SK-N-SH (cell line): ENCODE measurements around the gene STPG1. TPM values are rescaled to one million over a fixed set of nuclear protein-coding genes. Genes with fewer than 3 reads are reported as not detected.

Experiments
- CTCF ChIA-PET: fragments of 300-600, 350-600 bp; formaldehyde crosslinking; extraction: SDS; loops from one replicate; lab custom pipeline; 2021; lab: Yijun Ruan, JAX
- POLR2A ChIA-PET: fragments of 350-600 bp; sonication (Branson Sonifier 250); formaldehyde crosslinking; extraction: SDS; loops from one replicate; lab custom pipeline; 2020; ENCODE audit warnings: antibody characterized with exemption, inconsistent platforms; lab: Yijun Ruan, JAX
- DNase-seq: peaks from one replicate; pipeline ENCODE4 v3.0.0; 2012
- H2AFZ ChIP-seq: fragments of 200-600 bp; sonication (generic); 2 replicates; pipeline ENCODE4 v1.8.1; 2016; ENCODE audit warnings: antibody characterized with exemption, mild to moderate bottlenecking, low read depth
- H3F3A ChIP-seq: fragments of 200-600 bp; sonication (generic); replicated peaks from 2 replicates; pipeline ENCODE3; 2016; ENCODE audit warnings: antibody characterized with exemption, mild to moderate bottlenecking; ENCODE audit not compliant: insufficient read depth
- H3K27ac ChIP-seq, 2 experiments: fragments of 200-500 bp in 1 of 2; fragments of 200-600 bp in 1 of 2; sonication (Bioruptor generic) in 1 of 2; sonication (generic), shearing (Covaris generic) in 1 of 2; 2 replicates each; pipeline versions ENCODE4 v1.5.1 to v1.6.1; 2014 to 2016; ENCODE audit warnings: low read depth in 2 of 2, inconsistent platforms in 1 of 2, low read length in 1 of 2, mild to moderate bottlenecking in 1 of 2, mixed read lengths in 1 of 2
- H3K27me3 ChIP-seq: fragments of 200-600 bp; sonication (generic), shearing (Covaris generic); 2 replicates; pipeline ENCODE4 v1.6.1; 2016; ENCODE audit warnings: mixed run types; ENCODE audit not compliant: insufficient read depth
- H3K36me3 ChIP-seq, 2 experiments: fragments of 200-500 bp in 1 of 2; fragments of 200-600 bp in 1 of 2; sonication (Bioruptor generic) in 1 of 2; sonication (generic) in 1 of 2; replicated peaks in 1 of 2; 2 replicates each; pipeline versions ENCODE3 to v1.5.1; 2014 to 2016; ENCODE audit warnings: low read length in 1 of 2, mild to moderate bottlenecking in 1 of 2; ENCODE audit not compliant: insufficient read depth in 2 of 2, control insufficient read depth in 1 of 2
- H3K4me1 ChIP-seq, 2 experiments: fragments of 200-500 bp in 1 of 2; fragments of 200-600 bp in 1 of 2; sonication (Bioruptor generic) in 1 of 2; sonication (generic), shearing (Covaris generic) in 1 of 2; 2 replicates each; pipeline versions ENCODE4 v1.5.1 to v1.6.1; 2014 to 2016; ENCODE audit warnings: low read depth in 1 of 2, low read length in 1 of 2, mixed run types in 1 of 2; ENCODE audit not compliant: insufficient read depth in 2 of 2, control insufficient read depth in 1 of 2
- H3K4me2 ChIP-seq: fragments of 200-600 bp; sonication (generic), shearing (Covaris generic); 2 replicates; pipeline ENCODE4 v1.6.1; 2017; ENCODE audit warnings: mixed run types
- H3K4me3 ChIP-seq, 2 experiments: fragments of 200-500 bp in 1 of 2; fragments of 200-600 bp in 1 of 2; sonication (Bioruptor generic) in 1 of 2; sonication (generic), shearing (Covaris generic) in 1 of 2; 2 replicates each; pipeline versions ENCODE4 v1.5.1 to v1.8.1; 2014 to 2016; ENCODE audit warnings: low read depth in 2 of 2, inconsistent platforms in 1 of 2, low read length in 1 of 2, mild to moderate bottlenecking in 1 of 2, mixed read lengths in 1 of 2, moderate library complexity in 1 of 2
- H3K79me2 ChIP-seq: fragments of 200-600 bp; sonication (generic); 2 replicates; pipeline ENCODE4 v1.8.1; 2017; ENCODE audit warnings: mild to moderate bottlenecking; ENCODE audit not compliant: insufficient read depth
- H3K9ac ChIP-seq: fragments of 200-600 bp; sonication (generic); 2 replicates; pipeline ENCODE4 v1.6.1; 2017; ENCODE audit warnings: mixed run types
- H3K9me2 ChIP-seq: fragments of 200-600 bp; sonication (generic); 2 replicates; pipeline ENCODE4 v1.6.1; 2017; ENCODE audit warnings: mixed run types
- H3K9me3 ChIP-seq: fragments of 200-600 bp; sonication (generic); 2 replicates; pipeline ENCODE4 v1.6.1; 2017; ENCODE audit warnings: mixed run types, mild to moderate bottlenecking, moderate library complexity
- H4K20me1 ChIP-seq: fragments of 200-600 bp; sonication (generic); 2 replicates; pipeline ENCODE4 v1.6.1; 2017; ENCODE audit warnings: mild to moderate bottlenecking, mixed run types; ENCODE audit not compliant: insufficient read depth
- CHD2 ChIP-seq: fragments of 150-350 bp; IDR thresholded peaks from 2 replicates; pipeline ENCODE4 v1.6.1; 2018; ENCODE audit warnings: low read length; ENCODE audit not compliant: partially characterized antibody
- CTCF ChIP-seq: fragments of 200-600 bp; sonication (generic); IDR thresholded peaks from 2 replicates; pipeline ENCODE4 v1.6.1; 2017; ENCODE audit warnings: antibody characterized with exemption, mild to moderate bottlenecking, moderate library complexity
- EZH2phosphoT487 ChIP-seq: fragments of 200-600 bp; sonication (generic); IDR thresholded peaks from 2 replicates; pipeline ENCODE4 v1.6.1; 2017; ENCODE audit warnings: low read depth, mixed run types, mild to moderate bottlenecking, antibody characterized with exemption, moderate library complexity, borderline replicate concordance
- FOSL2 ChIP-seq: IDR thresholded peaks from 2 replicates; pipeline ENCODE4 v1.4.0; 2012; ENCODE audit warnings: low read depth, mild to moderate bottlenecking, moderate library complexity, borderline replicate concordance
- FOXM1 ChIP-seq: IDR thresholded peaks from 2 replicates; pipeline ENCODE4 v1.4.0; 2012; ENCODE audit warnings: low read depth, mild to moderate bottlenecking
- GABPA ChIP-seq: IDR thresholded peaks from 2 replicates; pipeline ENCODE4 v1.4.0; 2012; ENCODE audit warnings: low read depth, mild to moderate bottlenecking
- GATA2 ChIP-seq: sonication (generic); formaldehyde crosslinking; IDR thresholded peaks from 2 replicates; pipeline ENCODE4 v1.5.0; 2020; ENCODE audit warnings: mild to moderate bottlenecking, missing genetic modification reagents
- IRF3 ChIP-seq: fragments of 150-350 bp; IDR thresholded peaks from 2 replicates; pipeline ENCODE4 v1.6.1; 2016; ENCODE audit warnings: mild to moderate bottlenecking, low read depth, low read length
- MAX ChIP-seq: IDR thresholded peaks from 2 replicates; pipeline ENCODE4 v1.4.0; 2012; ENCODE audit warnings: low read depth
- NRF1 ChIP-seq: IDR thresholded peaks from 2 replicates; pipeline ENCODE4 v1.6.1; 2012; ENCODE audit warnings: low read depth, mild to moderate bottlenecking, low read length
- POLR2AphosphoS5 ChIP-seq: IDR thresholded peaks from 2 replicates; pipeline ENCODE4 v1.6.1; 2012; ENCODE audit warnings: low read depth, low read length
- REST ChIP-seq: IDR thresholded peaks from 2 replicates; pipeline ENCODE4 v1.6.1; 2012; ENCODE audit warnings: mild to moderate bottlenecking, low read depth, low read length, moderate library complexity
- SMC3 ChIP-seq: IDR thresholded peaks from 2 replicates; pipeline ENCODE4 v1.6.1; 2012; ENCODE audit warnings: low read depth, low read length, improper control_type of control experiment
- TAF1 ChIP-seq: IDR thresholded peaks from 2 replicates; pipeline ENCODE4 v1.6.1; 2012; ENCODE audit warnings: low read depth, mild to moderate bottlenecking, low read length, moderate library complexity, borderline replicate concordance
- USF2 ChIP-seq: fragments of 150-350 bp; IDR thresholded peaks from 2 replicates; pipeline ENCODE4 v1.6.1; 2017; ENCODE audit warnings: antibody characterized with exemption, low read length, low read depth, borderline replicate concordance
- YY1 ChIP-seq: IDR thresholded peaks from 2 replicates; pipeline ENCODE4 v1.4.0; 2012; ENCODE audit warnings: low read depth, mild to moderate bottlenecking
- WGBS: methylation state at CpG from one replicate; pipeline ENCODE4 v1.1.6; 2017; ENCODE audit warnings: low lambda C conversion rate; 5-methylcytosine and 5-hydroxymethylcytosine counted together
- polyA plus RNA-seq, 3 experiments: library from polyadenylated mRNA; depleted of rRNA; stranded (reverse); fragments of >200 nt; gene quantifications; 2 replicates each; pipeline ENCODE4 v1.2.3, GENCODE V29; 2012

The STPG1 gene
- polyA plus RNA-seq, 1 of the 3 experiments (the other 2 are of a cell fraction): 8.7 TPM

- Histone ChIP-seq H3K79me2 (no peaks in the 10 kb centered on the region), H3K9ac (no peak overlapping the region), H3K36me3 (peaks cover 15 to 16% of the 10 kb centered on the region in 2 experiments), H3K9me2 (no peaks in the 10 kb centered on the region), H3K4me1 (no peaks in the 10 kb centered on the region), H4K20me1 (no peaks in the 10 kb centered on the region), H3K27ac (no peak overlapping the region), H3F3A (peaks cover 12% of the 10 kb centered on the region), H3K4me2 (no peak overlapping the region; the same call in 1 of the 2 replicates), H2AFZ (no peak overlapping the region), H3K9me3 (no peaks in the 10 kb centered on the region), H3K27me3 (no peaks in the 10 kb centered on the region), H3K4me3 (no peak overlapping the region)
- CTCF ChIA-PET: interaction anchor here (0.5 to 7.0 kb wide), 11 partner anchors 8 to 250 kb away, joined by 3 to 69 read pairs (median 3); partner anchors contain the start of gene NIPAL3
- POLR2A ChIA-PET: no interaction called here
- DNase-seq: no peak
- WGBS: 76% methylated on average over 1 of the region's 1 CpG
- no peak for TF ChIP-seq TAF1
- TF ChIP-seq GATA2 (CRISPR knock-in tag): no peak
- TF ChIP-seq EZH2phosphoT487: no peak
- TF ChIP-seq POLR2AphosphoS5: no peak
- no peak for TF ChIP-seq USF2
- TF ChIP-seq NRF1: no peak
- no peak for TF ChIP-seq YY1
- no peak for TF ChIP-seq IRF3
- TF ChIP-seq MAX: no peak
- TF ChIP-seq GABPA: no peak
Measured at GRCh38 chr1:24400065-24400464, 13.5 kb downstream of the STPG1 start.

- Histone ChIP-seq H3K36me3 (peaks cover 2 to 17% of the 10 kb centered on the region in 2 experiments), H3K4me3 (no peak overlapping the region), H4K20me1 (no peaks in the 10 kb centered on the region), H3F3A (peaks cover 15% of the 10 kb centered on the region), H3K27ac (peak overlapping the region in 1 of 2 experiments; percentile 71; a peak in 2 of 4 replicates), H2AFZ (no peak overlapping the region), H3K4me2 (peak overlapping the region; percentile 53), H3K9ac (peak overlapping the region; percentile 40; the same call in 1 of the 2 replicates), H3K9me2 (no peaks in the 10 kb centered on the region), H3K79me2 (no peaks in the 10 kb centered on the region; the same call in 1 of the 2 replicates), H3K27me3 (no peaks in the 10 kb centered on the region), H3K9me3 (no peaks in the 10 kb centered on the region), H3K4me1 (peaks cover 0 to 15% of the 10 kb centered on the region in 2 experiments; a peak in 3 of 4 replicates)
- DNase-seq: no peak
- ChIA-PET POLR2A (interaction anchor here (0.7 kb wide), 1 partner anchor 110 kb away, joined by 3 read pairs; no protein-coding TSS in a partner anchor), CTCF (interaction anchor here (0.7 to 6.7 kb wide), 18 partner anchors 9 to 323 kb away, joined by 3 to 451 read pairs (median 26); partner anchors contain the start of genes IFNLR1, NIPAL3 and STPG1)
- 29% methylated on average over 6 of the region's 6 CpGs for WGBS
- no peak for TF ChIP-seq FOXM1
- no peak for TF ChIP-seq POLR2AphosphoS5
- no peak for TF ChIP-seq TAF1
- no peak for TF ChIP-seq YY1
- TF ChIP-seq SMC3: no peak
- TF ChIP-seq FOSL2: peak; percentile 82
- no peak for TF ChIP-seq GATA2 (CRISPR knock-in tag)
- TF ChIP-seq CHD2: no peak
- no peak for TF ChIP-seq REST
- no peak for TF ChIP-seq IRF3
- no peak for TF ChIP-seq EZH2phosphoT487
- no peak for TF ChIP-seq CTCF
Measured at GRCh38 chr1:24393892-24394291, 19.7 kb downstream of the STPG1 start.
